Natural killer cell treated with Interleukin-12 subunit alpha and Interleukin-12 subunit beta and Interleukin-15 and Interleukin-18, amount 100 ng/mL, for 72 hours (primary cell): Measurements from ENCODE around the gene LY6G6D. TPM values are rescaled to one million over a fixed set of nuclear protein-coding genes. Genes with fewer than 3 reads are reported as not detected.

Source experiments
- ATAC-seq, 2 donors: fragments of 150-1000 bp; cut with Tn5 transposase in 1 of 2; sonication (Bioruptor Pico), chemical (Tn5 transposase) in 1 of 2; 2 replicates each; pipeline ENCODE4 v1.10.0; 2021
- DNase-seq: peaks from one replicate; pipeline ENCODE4 v3.0.0; 2022; ENCODE audit warnings: low spot score
- H3K27ac Mint-ChIP-seq, 2 donors: 1 replicate in 1 of 2; 2 replicates in 1 of 2; pipeline ENCODE4 v1.8.0; 2022; ENCODE audit warnings: mixed read lengths in 2 of 2, mild to moderate bottlenecking in 1 of 2, moderate library complexity in 1 of 2
- H3K27me3 Mint-ChIP-seq, 2 donors: 1 replicate in 1 of 2; 2 replicates in 1 of 2; pipeline ENCODE4 v1.8.0; 2022; ENCODE audit warnings: mixed read lengths in 2 of 2
- H3K36me3 Mint-ChIP-seq: one replicate; pipeline ENCODE4 v1.8.0; 2022; ENCODE audit warnings: mixed read lengths
- H3K4me1 Mint-ChIP-seq, 2 donors: 1 replicate in 1 of 2; 2 replicates in 1 of 2; pipeline ENCODE4 v1.8.0; 2022; ENCODE audit warnings: low read depth in 2 of 2, mixed read lengths in 2 of 2, mild to moderate bottlenecking in 1 of 2
- H3K4me3 Mint-ChIP-seq: one replicate; pipeline ENCODE4 v1.8.0; 2022; ENCODE audit warnings: mixed read lengths
- H3K9me3 Mint-ChIP-seq: 2 replicates; pipeline ENCODE4 v1.8.0; 2022; ENCODE audit warnings: mixed read lengths
- total RNA-seq, 2 donors: library from RNA; stranded (reverse); gene quantifications; one replicate each; pipeline ENCODE4 v1.2.3, GENCODE V29; 2022

The LY6G6D gene
- total RNA-seq, 2 donors from 2014 or later = not detected

DNA sequence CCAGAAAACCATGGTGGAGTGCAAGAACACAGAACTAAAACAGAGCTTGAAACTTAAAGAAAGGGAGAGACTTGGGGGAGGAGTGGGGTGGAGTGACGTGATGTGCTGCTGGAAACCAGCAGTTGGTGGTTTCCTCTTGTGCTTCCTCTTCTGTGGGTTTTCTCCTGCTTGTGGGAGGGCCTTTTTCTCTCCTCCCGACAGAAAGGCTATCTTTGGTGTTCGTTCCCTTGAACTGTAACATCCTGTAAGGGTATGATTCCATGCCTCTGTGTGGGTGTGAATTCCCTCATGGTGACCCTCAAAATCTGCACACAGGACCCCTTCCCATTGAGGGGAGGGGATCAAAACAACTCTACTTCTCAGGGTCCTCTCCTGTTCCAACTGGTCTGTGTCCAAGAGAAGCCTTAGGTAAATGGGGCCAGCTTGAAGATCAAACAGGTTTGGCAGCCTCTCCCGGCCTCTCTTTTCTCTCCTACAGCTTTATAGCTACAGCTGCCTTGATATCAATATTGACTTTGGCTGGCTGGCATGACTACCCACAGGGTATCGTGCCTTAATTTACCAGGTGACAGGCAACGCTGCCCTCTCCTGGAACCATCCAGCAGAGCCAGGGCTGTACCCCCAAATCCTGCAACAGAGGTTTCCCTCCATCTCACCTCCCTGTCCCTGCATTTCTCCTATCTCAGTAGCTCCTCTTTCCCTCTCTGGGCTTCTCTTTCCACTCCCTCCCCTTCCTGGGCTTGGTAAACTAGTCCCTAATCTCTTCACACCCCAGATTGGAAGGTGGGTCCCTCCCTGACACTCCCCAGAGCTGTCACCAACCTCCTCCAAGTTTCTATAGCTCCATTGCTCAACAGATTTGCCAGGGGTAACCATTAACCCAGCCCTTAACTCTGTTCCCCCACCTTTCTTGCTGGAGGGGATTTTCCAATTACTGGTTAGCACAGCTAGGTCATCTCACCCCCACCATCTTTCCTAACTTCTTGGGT lies 23.1 kb downstream of the LY6G6D start:
- H3K4me1 Mint-ChIP-seq = peaks cover 53 to 73% of the 10 kb centered on the region in 2 donors
- peak; percentile 22 to 44 for ATAC-seq
- peak; percentile 86 for DNase-seq
- no peaks in the 10 kb centered on the region for H3K9me3 Mint-ChIP-seq
- H3K4me3 Mint-ChIP-seq = peak overlapping the region; percentile 96
- peak overlapping the region; percentile 92 for H3K27ac Mint-ChIP-seq
- peaks cover 15% of the 10 kb centered on the region for H3K36me3 Mint-ChIP-seq
- H3K27me3 Mint-ChIP-seq = no peaks in the 10 kb centered on the region

GRCh38 chr6:31739639-31740396 lies 24.7 kb downstream of the LY6G6D start, which contains the start of gene MSH5:
Gene MSH5 (plus strand): TSS chr6:31740005. CDS start chr6:31740467, 462 bp downstream.
- no peaks in the 10 kb centered on the region for H3K27me3 Mint-ChIP-seq
- H3K27ac Mint-ChIP-seq = peak within 1 kb of the TSS; percentile 92
- peaks cover 11% of the 10 kb centered on the region for H3K36me3 Mint-ChIP-seq
- peak within 1 kb of the TSS; percentile 96 for H3K4me3 Mint-ChIP-seq
- no peaks in the 10 kb centered on the region for H3K9me3 Mint-ChIP-seq
- ATAC-seq (peak; percentile 91 to 93), DNase-seq (peak; percentile 97)
- H3K4me1 Mint-ChIP-seq = peaks cover 42 to 60% of the 10 kb centered on the region in 2 donors

GRCh38 chr6:31740397-31741223 lies 25.5 kb downstream of the LY6G6D start:
- H3K4me3 Mint-ChIP-seq = peak overlapping the region; percentile 96

DNA sequence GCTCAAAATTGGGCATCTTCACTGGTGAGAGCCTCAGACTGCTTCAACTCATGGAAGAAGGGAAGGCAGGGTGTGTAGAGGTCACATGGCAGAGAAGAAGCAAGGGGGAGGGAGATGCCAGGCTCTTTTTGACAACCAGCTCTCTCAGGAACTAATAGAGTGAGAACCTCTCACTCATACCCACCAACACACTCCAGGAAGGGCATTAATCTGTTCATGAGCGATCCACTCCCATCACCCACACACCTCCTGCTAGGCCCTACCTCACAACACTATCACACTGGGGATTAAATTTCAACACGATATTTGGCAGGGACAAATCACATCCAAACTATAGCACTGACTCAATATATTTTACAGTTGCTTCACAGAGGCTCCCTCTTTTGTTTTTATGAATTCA lies 26.7 kb downstream of the LY6G6D start:
- no peak for ATAC-seq
- H3K27ac Mint-ChIP-seq = peak overlapping the region in 1 of 2 donors; percentile 32
- H3K4me1 Mint-ChIP-seq = peaks cover 38 to 47% of the 10 kb centered on the region in 2 donors
- no peaks in the 10 kb centered on the region for H3K36me3 Mint-ChIP-seq
- no peaks in the 10 kb centered on the region for H3K9me3 Mint-ChIP-seq
- H3K27me3 Mint-ChIP-seq = no peaks in the 10 kb centered on the region
- no peak for DNase-seq
- peak overlapping the region; percentile 96 for H3K4me3 Mint-ChIP-seq

More at GRCh38 chr6:31740397-31741223, 25.5 kb downstream of the LY6G6D start:
- peaks cover 42 to 57% of the 10 kb centered on the region in 2 donors for H3K4me1 Mint-ChIP-seq
- peaks cover 6% of the 10 kb centered on the region for H3K36me3 Mint-ChIP-seq
- H3K27me3 Mint-ChIP-seq = no peaks in the 10 kb centered on the region
- DNase-seq = no peak
- H3K9me3 Mint-ChIP-seq = no peaks in the 10 kb centered on the region
- H3K27ac Mint-ChIP-seq = peak overlapping the region; percentile 92
- peak in 1 of 2 donors; percentile 0 for ATAC-seq

DNA sequence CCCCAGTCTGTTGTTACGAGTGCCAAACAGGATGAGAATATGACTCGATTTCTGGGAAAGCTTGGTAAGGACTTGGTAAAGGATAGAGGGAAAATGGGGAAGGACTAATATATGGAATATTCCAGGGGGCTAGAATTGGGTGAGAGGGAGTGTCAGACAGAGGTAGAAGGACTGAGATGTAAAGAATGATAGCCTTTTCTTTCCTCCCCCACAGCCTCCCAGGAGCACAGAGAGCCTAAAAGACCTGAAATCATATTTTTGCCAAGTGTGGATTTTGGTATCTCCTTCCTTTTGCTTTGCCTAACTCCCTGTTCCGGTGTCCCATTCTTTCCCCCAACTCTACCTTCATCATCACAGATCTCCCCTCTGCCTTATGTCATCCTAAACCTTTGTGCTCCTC lies 27.7 kb downstream of the LY6G6D start:
- peaks cover 5% of the 10 kb centered on the region for H3K36me3 Mint-ChIP-seq
- DNase-seq = no peak
- H3K27me3 Mint-ChIP-seq = no peaks in the 10 kb centered on the region
- no peak overlapping the region for H3K4me3 Mint-ChIP-seq
- H3K4me1 Mint-ChIP-seq = peaks cover 31 to 36% of the 10 kb centered on the region in 2 donors
- no peak overlapping the region for H3K27ac Mint-ChIP-seq
- ATAC-seq = no peak
- no peaks in the 10 kb centered on the region for H3K9me3 Mint-ChIP-seq

DNA sequence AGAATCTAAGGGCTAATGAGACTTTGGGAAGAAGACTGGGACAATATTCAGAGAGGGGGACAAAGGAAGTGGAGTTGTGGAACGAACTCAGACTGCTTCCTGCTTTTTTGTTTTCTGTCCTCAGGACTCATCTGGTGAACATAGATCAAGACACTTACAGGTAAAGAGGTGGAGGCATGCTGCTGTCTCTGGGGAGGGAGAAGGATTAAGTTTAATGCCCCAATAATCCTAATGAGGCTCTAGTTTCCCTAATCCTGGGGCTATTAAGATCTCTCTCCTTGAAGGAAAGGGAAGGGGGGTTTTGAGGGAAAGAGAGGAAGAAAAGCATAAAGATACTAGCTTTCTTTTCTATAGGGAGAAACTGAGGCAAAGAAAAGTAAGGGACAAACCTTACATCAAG lies 29.3 kb downstream of the LY6G6D start:
- Mint-ChIP-seq H3K4me3 (no peak overlapping the region), H3K36me3 (peaks cover 5% of the 10 kb centered on the region), H3K4me1 (peaks cover 16 to 21% of the 10 kb centered on the region in 2 donors), H3K27me3 (no peaks in the 10 kb centered on the region), H3K9me3 (no peaks in the 10 kb centered on the region), H3K27ac (peak overlapping the region in 1 of 2 donors; percentile 24)
- ATAC-seq = no peak
- no peak for DNase-seq

DNA sequence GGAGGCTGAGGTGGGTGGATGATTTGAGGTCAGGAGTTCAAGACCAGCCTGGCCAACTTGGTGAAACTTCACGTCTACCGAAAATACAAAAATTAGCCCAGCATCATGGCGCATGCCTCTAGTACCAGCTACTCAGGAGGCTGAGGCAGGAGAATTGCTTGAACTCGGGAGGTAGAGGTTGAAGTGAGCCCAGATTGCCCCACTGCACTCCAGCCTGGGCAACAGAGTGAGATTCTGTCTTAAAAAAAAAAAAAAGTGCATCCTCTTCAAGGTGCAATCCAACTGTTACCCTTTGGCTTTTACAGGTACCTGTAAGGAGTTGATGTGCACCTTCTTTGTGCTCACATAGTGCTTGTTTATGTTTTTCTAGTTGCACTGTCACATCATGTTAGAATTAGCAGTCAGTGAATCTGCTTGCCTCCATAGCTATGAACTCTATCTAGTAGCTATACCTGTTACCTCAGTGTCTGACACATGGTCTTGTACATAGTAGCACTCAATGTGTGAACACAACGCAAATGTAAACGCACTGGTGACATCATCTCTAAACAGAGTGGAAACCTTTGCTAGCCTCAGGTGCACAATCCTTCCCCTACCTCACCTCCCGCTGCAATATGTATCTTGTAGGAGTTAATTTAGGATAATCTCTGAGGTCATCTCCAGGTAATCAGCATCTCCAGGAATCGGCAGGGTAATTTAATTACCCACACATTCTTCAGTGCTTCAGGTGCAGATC lies 34.3 kb downstream of the LY6G6D start:
- Mint-ChIP-seq H3K4me1 (peaks cover 0 to 4% of the 10 kb centered on the region in 2 donors), H3K27ac (peak overlapping the region in 1 of 2 donors; percentile 20), H3K27me3 (no peaks in the 10 kb centered on the region), H3K36me3 (peaks cover 5% of the 10 kb centered on the region), H3K9me3 (no peaks in the 10 kb centered on the region), H3K4me3 (no peak overlapping the region)
- ATAC-seq (no peak), DNase-seq (no peak)

GRCh38 chr6:31750411-31751022 lies 35.4 kb downstream of the LY6G6D start:
- H3K4me3 Mint-ChIP-seq = no peak overlapping the region
- peaks cover 0 to 4% of the 10 kb centered on the region in 2 donors for H3K4me1 Mint-ChIP-seq
- peaks cover 5% of the 10 kb centered on the region for H3K36me3 Mint-ChIP-seq
- H3K27ac Mint-ChIP-seq = no peak overlapping the region
- DNase-seq (no peak), ATAC-seq (no peak)
- H3K9me3 Mint-ChIP-seq = no peaks in the 10 kb centered on the region
- no peaks in the 10 kb centered on the region for H3K27me3 Mint-ChIP-seq

DNA sequence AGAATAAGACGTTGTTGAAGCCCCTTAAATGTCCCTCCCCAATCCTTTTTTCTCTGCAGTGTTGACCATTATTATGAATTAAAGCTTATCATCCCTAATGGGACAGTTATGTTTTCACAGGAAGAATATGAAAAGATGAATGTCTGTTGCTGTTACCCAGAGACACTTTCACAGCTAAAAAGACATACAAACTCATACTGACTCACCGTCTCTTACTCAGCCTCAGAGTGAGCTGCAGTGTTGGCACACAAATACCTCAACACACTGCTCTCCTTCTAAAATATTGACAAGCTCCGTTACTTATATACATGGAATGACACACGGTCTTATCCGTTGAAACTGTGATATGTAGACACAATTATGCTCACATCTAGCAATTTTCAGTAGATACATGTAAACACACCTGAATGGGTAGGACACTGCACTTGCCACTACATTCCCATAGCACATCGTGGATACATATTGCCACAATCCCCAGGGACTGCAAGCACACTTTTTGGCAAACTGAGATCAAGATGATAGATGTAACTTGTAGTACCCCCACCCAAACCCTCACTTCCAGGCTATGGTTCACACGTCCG lies 37.7 kb downstream of the LY6G6D start:
- H3K9me3 Mint-ChIP-seq = no peaks in the 10 kb centered on the region
- no peak for DNase-seq
- H3K4me3 Mint-ChIP-seq = no peak overlapping the region
- ATAC-seq = no peak
- H3K4me1 Mint-ChIP-seq = no peaks in the 10 kb centered on the region
- no peak overlapping the region for H3K27ac Mint-ChIP-seq
- H3K36me3 Mint-ChIP-seq = no peaks in the 10 kb centered on the region
- no peaks in the 10 kb centered on the region for H3K27me3 Mint-ChIP-seq

- Mint-ChIP-seq H3K4me3 (no peak overlapping the region), H3K27me3 (no peaks in the 10 kb centered on the region)
Observed at GRCh38 chr6:31758281-31758680, 43.1 kb downstream of the LY6G6D start.

DNA sequence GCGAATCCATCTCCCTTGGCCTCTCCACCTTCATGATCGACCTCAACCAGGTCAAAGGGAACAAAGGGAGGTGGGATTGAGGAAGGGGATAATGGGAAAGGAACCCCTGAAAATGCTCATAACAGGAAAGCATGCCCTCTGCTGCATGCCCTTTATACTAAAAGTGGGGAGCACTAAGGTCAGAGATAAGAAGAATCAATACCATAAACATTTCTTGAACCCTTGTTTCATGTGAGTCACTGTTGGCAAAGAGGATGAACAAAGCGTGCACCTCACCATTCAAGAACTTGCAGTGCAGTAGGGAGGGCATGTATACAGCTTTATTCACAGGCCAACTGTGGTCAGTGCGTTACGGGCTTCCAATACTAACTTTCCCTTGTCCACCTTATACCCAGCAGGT lies 45.6 kb downstream of the LY6G6D start:
- H3K4me3 Mint-ChIP-seq = no peak overlapping the region
- DNase-seq (no peak), ATAC-seq (no peak)
- H3K27me3 Mint-ChIP-seq = no peaks in the 10 kb centered on the region
- H3K27ac Mint-ChIP-seq = peak overlapping the region in 1 of 2 donors; percentile 12
- H3K9me3 Mint-ChIP-seq = no peaks in the 10 kb centered on the region
- H3K36me3 Mint-ChIP-seq = peaks cover 4% of the 10 kb centered on the region
- H3K4me1 Mint-ChIP-seq = peaks cover 0 to 10% of the 10 kb centered on the region in 2 donors

More at GRCh38 chr6:31758281-31758680, 43.1 kb downstream of the LY6G6D start:
- H3K9me3 Mint-ChIP-seq = no peaks in the 10 kb centered on the region
- ATAC-seq (no peak), DNase-seq (no peak)
- H3K36me3 Mint-ChIP-seq = peaks cover 4% of the 10 kb centered on the region
- no peak overlapping the region for H3K27ac Mint-ChIP-seq
- peaks cover 0 to 7% of the 10 kb centered on the region in 2 donors for H3K4me1 Mint-ChIP-seq

DNA sequence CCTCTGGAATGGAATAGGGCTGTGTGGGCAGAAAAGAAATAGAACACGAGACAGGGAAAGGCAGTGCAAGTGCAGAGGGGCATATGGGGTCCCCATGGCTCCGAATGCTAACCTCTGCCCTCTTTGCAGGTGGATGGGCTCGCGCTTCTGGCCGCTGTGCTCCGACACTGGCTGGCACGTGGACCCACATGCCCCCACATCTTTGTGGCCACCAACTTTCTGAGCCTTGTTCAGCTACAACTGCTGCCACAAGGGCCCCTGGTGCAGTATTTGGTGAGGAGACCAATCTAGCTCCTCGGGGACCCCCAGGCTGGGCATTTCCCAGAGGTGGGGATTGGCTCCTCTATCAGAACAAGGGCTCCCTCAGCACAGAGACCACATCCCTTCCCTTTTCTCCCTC lies 46.2 kb downstream of the LY6G6D start:
- no peaks in the 10 kb centered on the region for H3K27me3 Mint-ChIP-seq
- ATAC-seq (no peak), DNase-seq (no peak)
- H3K36me3 Mint-ChIP-seq = peaks cover 4% of the 10 kb centered on the region
- peaks cover 0 to 10% of the 10 kb centered on the region in 2 donors for H3K4me1 Mint-ChIP-seq
- no peaks in the 10 kb centered on the region for H3K9me3 Mint-ChIP-seq
- H3K4me3 Mint-ChIP-seq = no peak overlapping the region
- H3K27ac Mint-ChIP-seq = peak overlapping the region in 1 of 2 donors; percentile 12
